Gastroesophageal sphincter (tissue), 3 donors: Measurements from ENCODE around the gene KRT84.

Source experiments
- EP300 ChIP-seq: sonication (generic); formaldehyde crosslinking; IDR thresholded peaks from one replicate; pipeline ENCODE4 v1.6.1; 2017; ENCODE audit warnings: antibody characterized with exemption, mild to moderate bottlenecking
- POLR2A ChIP-seq, 2 donors: fragments of 450-650 bp; IDR thresholded peaks; one replicate each; pipeline ENCODE4 v1.6.1; 2017; ENCODE audit warnings: antibody characterized with exemption in 2 of 2, mild to moderate bottlenecking in 2 of 2, moderate library complexity in 1 of 2
- POLR2AphosphoS5 ChIP-seq: sonication (generic); formaldehyde crosslinking; IDR thresholded peaks from one replicate; pipeline ENCODE4 v1.6.1; 2017; ENCODE audit warnings: antibody characterized with exemption
- TF ChIP-seq, protein P1 (sequence below), 4 experiments: fragments of 200-600 bp in 2 of 4; fragments of 450-650 bp in 2 of 4; sonication (generic) in 1 of 4; IDR thresholded peaks; one replicate each; pipeline ENCODE4 v1.5.1; 2017 to 2019; ENCODE audit warnings: antibody characterized with exemption in 4 of 4, mild to moderate bottlenecking in 2 of 4, moderate library complexity in 2 of 4

DNA sequence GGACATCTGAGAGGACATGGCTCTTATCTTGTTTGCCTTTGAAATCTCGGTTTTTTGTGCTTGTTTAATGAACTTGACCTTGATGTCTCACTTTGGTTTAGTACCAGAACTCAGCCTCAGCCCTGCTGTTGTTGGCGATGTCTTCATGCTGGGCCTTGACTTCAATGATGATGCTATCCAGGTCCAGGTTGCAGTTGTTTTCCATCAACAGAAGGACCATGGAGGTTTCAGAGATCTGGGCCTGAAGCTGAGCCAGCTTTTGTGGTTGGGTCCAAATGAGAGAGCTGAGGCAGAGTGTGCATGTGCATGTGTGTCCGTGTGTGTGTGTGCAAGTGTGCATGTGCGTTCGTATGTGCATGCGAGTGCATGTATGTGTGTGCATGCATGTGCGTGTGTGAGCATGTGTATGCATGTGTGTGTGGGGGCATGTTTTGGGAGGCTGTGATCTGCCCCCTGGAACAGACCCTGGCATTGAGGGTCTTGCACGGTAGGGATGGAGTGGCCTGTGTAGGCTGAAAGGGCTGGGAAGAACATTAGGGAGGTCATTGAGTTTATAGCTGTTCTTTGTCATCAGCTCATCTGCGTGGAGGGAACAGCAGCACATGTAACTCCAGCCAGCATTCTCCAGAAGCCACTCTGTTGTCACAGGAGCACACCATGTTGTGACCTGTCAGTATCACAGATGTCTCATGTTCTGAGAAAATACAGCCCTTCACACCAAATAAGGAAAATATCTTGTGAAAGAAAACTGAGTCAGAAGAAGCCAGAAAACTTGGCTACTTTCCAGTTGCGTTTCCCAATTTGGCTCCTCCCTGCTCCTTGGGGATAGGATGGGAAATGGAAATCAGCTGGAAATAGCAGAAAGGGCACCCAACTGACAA lies 30.7 kb upstream of the KRT84 start:
- TF ChIP-seq, protein P1, sequence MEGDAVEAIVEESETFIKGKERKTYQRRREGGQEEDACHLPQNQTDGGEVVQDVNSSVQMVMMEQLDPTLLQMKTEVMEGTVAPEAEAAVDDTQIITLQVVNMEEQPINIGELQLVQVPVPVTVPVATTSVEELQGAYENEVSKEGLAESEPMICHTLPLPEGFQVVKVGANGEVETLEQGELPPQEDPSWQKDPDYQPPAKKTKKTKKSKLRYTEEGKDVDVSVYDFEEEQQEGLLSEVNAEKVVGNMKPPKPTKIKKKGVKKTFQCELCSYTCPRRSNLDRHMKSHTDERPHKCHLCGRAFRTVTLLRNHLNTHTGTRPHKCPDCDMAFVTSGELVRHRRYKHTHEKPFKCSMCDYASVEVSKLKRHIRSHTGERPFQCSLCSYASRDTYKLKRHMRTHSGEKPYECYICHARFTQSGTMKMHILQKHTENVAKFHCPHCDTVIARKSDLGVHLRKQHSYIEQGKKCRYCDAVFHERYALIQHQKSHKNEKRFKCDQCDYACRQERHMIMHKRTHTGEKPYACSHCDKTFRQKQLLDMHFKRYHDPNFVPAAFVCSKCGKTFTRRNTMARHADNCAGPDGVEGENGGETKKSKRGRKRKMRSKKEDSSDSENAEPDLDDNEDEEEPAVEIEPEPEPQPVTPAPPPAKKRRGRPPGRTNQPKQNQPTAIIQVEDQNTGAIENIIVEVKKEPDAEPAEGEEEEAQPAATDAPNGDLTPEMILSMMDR (IDR thresholded peaks at IDR 0.05): no peak
- TF ChIP-seq EP300 (no peak), POLR2A (IDR thresholded peaks at IDR 0.05) (no peak), POLR2AphosphoS5 (peak; percentile 79)
